Suprapubic skin (tissue), 4 donors: Measurements from ENCODE around the gene RTEL1.

ENCODE experiments used
- CTCF ChIP-seq, 2 donors: fragments of 200-600 bp in 1 of 2; fragments of 450-650 bp in 1 of 2; sonication (generic) in 1 of 2; IDR thresholded peaks; one replicate each; pipeline ENCODE4 v1.5.1; 2016 to 2019; ENCODE audit warnings: antibody characterized with exemption in 2 of 2, mild to moderate bottlenecking in 1 of 2, moderate library complexity in 1 of 2
- POLR2A ChIP-seq, 2 donors: fragments of 450-650 bp; IDR thresholded peaks; one replicate each; pipeline ENCODE4 v1.6.1; 2017; ENCODE audit warnings: antibody characterized with exemption in 2 of 2, mild to moderate bottlenecking in 2 of 2, moderate library complexity in 2 of 2
- POLR2AphosphoS5 ChIP-seq, 3 donors: sonication (generic); formaldehyde crosslinking; IDR thresholded peaks; one replicate each; pipeline ENCODE4 v1.6.1; 2017; ENCODE audit warnings: antibody characterized with exemption in 3 of 3

- TF ChIP-seq POLR2A (IDR thresholded peaks at IDR 0.05) (no peak), CTCF (IDR thresholded peaks at IDR 0.05) (no peak), POLR2AphosphoS5 (IDR thresholded peaks at IDR 0.05) (no peak)
These were observed 38.2 kb downstream of the RTEL1 start for GRCh38 chr20:63696306-63696627.
